Activated CD4-positive, alpha-beta T cell treated with anti-CD3 and anti-CD28 coated beads, Interleukin-2, amount 10 ng/mL, durations not matched to agents 7 days and 5 days (primary cell): ENCODE measurements around the gene AKR7A3. TPM values are rescaled to one million over a fixed set of nuclear protein-coding genes. Genes with fewer than 3 reads are reported as not detected.

Experiments
- CTCF ChIA-PET: fragments of 350-600 bp; sonication (Branson Sonifier 250); formaldehyde crosslinking; loops from one replicate; lab custom pipeline; 2021; ENCODE audit warnings: antibody characterized with exemption; lab: Charles Lee
- POLR2A ChIA-PET: fragments of 350-600 bp; sonication (Branson Sonifier 250); formaldehyde crosslinking; loops from one replicate; lab custom pipeline; 2021; ENCODE audit warnings: antibody characterized with exemption; lab: Charles Lee
- DNase-seq: peaks from one replicate; pipeline ENCODE4 v3.0.0-alpha.2; 2020
- H3K27ac Mint-ChIP-seq: one replicate; pipeline ENCODE4 v1.8.0; 2021; ENCODE audit warnings: mild to moderate bottlenecking, moderate library complexity, mixed read lengths
- H3K27me3 Mint-ChIP-seq: one replicate; pipeline ENCODE4 v1.8.0; 2021; ENCODE audit warnings: mixed read lengths
- H3K36me3 Mint-ChIP-seq: one replicate; pipeline ENCODE4 v1.8.0; 2021; ENCODE audit warnings: low read depth, mixed read lengths
- H3K4me1 Mint-ChIP-seq: one replicate; pipeline ENCODE4 v1.8.0; 2021; ENCODE audit warnings: mixed read lengths
- H3K4me3 Mint-ChIP-seq: one replicate; pipeline ENCODE4 v1.8.0; 2021; ENCODE audit warnings: mild to moderate bottlenecking, moderate library complexity, mixed read lengths
- H3K9me3 Mint-ChIP-seq: one replicate; pipeline ENCODE4 v1.8.0; 2021; ENCODE audit warnings: mixed read lengths
- total RNA-seq, 2 experiments: library from RNA; stranded (reverse); gene quantifications; one replicate each; pipeline ENCODE4 v1.2.3, GENCODE V29; 2021

The AKR7A3 gene
- total RNA-seq, 2 experiments from 2014 or later, result 0.52 to 0.62 TPM

DNA sequence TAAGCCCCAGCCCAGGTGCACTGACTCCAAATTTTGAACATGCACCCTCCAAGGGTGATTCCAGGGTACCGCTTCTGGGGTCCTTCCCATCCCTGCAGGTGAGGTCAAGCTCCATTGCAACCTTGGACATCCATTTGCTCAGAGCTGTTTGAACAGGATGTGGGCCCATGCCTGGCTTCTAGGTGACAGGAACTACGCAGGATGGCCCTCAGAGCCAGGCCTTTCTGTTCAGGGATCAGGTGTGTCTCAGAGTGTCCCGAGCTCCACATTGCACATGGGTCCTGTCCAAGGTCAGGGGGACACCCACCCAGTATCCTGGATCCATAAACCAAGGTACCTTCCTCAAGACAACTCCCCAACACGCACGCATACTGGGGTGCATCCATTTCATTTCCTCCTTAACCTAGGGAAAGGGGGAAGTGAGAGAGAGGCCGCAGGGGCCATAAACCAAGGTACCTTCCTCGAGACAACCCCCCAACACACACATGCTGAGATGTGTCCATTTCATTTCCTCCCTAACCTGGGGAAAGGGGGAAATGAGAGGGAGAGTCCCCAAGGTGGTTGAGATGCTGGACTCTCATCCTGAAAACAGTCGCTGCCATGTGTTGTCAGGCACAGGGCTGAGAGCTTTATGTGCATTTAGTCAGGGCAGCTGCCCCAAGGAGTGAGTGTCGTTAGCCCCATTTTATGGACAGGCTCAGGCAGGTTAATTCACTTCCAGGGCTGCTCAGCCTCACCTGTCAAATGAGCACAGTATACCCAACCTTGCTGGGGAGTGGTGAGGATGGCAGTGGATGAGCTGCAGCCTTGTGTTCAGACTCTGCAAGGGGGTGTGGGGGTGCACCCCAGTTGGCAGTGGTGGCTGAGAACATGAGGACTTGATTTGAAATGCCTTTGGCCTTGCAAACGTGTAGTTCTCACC, 25.7 kb upstream of the AKR7A3 start:
- Mint-ChIP-seq H3K36me3 (peaks cover 2% of the 10 kb centered on the region), H3K27ac (no peak overlapping the region), H3K4me1 (peaks cover 43% of the 10 kb centered on the region), H3K4me3 (no peak overlapping the region), H3K9me3 (no peaks in the 10 kb centered on the region), H3K27me3 (no peaks in the 10 kb centered on the region)
- no peak for DNase-seq
- ChIA-PET CTCF (no interaction called here), POLR2A (no interaction called here)

DNA sequence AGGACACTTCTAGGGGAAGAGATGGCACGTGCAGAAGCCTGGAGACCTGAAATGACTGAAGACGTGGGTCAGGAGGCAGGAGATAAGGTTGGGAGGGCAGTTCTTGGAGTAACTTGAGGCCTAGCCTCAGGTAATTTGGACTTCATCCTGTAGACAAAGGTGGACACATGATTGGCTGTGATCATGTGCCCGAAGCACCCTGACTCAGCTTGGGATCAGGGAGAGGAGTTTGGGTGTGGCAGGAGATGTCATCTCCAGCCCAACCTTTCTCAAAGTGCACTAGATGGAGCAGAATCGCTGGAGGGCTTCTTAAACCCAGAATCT, 25.0 kb upstream of the AKR7A3 start:
- POLR2A ChIA-PET, result no interaction called here
- no peaks in the 10 kb centered on the region for H3K9me3 Mint-ChIP-seq

DNA sequence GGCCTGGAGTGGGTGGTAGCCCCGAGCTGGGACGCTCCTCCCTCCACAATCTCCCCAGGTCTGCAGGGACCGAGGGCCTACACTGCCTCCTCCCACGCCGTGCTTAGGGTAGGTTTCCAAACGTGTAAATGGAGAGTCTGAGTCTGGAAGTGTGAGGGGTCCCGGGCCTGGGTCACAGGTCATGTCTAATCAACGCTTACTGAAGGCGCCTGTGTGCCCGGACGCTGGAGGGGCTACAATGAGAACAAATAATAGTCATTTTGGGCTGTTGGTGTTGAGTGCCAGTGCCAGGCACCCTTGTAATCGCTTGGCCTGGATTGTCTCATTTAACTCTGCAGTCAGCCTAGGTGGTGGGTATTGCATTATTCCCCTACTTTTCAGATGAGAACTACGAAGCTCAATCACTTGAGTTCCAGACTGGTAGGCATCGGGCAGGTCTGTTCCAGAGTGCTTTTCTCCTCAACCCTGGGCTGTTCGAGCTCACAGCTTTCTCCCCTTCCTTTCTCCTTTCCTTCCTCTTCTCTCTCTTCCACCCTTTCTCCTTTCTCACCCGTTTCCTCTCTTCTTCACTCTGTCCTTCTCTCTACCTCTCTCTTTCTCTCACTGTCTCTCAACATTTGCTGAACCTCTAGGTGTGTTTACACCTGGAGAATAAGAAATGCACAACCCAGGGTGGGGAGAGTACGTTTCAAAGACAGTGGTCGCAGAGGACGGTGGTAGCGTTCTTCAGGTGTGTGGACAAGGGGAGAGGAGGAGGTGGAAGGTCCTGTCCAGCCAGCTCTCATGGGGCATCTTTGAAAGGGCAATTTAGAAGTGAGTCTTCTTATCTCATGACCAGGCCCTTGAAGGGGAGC, 24.4 kb upstream of the AKR7A3 start:
- POLR2A ChIA-PET, result interaction anchor here (0.7 kb wide), 1 partner anchor 151 kb away, joined by 3 read pairs; no protein-coding TSS in a partner anchor
- no peaks in the 10 kb centered on the region for H3K9me3 Mint-ChIP-seq
- CTCF ChIA-PET, result interaction anchor here (0.8 kb wide), 1 partner anchor 148 kb away, joined by 3 read pairs; no protein-coding TSS in a partner anchor

More for the DNA sequence above, 25.0 kb upstream of the AKR7A3 start:
- peak overlapping the region; percentile 78 for H3K4me3 Mint-ChIP-seq
- DNase-seq, result no peak
- CTCF ChIA-PET, result interaction anchor here (0.8 kb wide), 1 partner anchor 147 kb away, joined by 3 read pairs; no protein-coding TSS in a partner anchor
- no peaks in the 10 kb centered on the region for H3K27me3 Mint-ChIP-seq
- H3K4me1 Mint-ChIP-seq, result peaks cover 43% of the 10 kb centered on the region
- H3K36me3 Mint-ChIP-seq, result peaks cover 4% of the 10 kb centered on the region
- peak overlapping the region; percentile 69 for H3K27ac Mint-ChIP-seq

DNA sequence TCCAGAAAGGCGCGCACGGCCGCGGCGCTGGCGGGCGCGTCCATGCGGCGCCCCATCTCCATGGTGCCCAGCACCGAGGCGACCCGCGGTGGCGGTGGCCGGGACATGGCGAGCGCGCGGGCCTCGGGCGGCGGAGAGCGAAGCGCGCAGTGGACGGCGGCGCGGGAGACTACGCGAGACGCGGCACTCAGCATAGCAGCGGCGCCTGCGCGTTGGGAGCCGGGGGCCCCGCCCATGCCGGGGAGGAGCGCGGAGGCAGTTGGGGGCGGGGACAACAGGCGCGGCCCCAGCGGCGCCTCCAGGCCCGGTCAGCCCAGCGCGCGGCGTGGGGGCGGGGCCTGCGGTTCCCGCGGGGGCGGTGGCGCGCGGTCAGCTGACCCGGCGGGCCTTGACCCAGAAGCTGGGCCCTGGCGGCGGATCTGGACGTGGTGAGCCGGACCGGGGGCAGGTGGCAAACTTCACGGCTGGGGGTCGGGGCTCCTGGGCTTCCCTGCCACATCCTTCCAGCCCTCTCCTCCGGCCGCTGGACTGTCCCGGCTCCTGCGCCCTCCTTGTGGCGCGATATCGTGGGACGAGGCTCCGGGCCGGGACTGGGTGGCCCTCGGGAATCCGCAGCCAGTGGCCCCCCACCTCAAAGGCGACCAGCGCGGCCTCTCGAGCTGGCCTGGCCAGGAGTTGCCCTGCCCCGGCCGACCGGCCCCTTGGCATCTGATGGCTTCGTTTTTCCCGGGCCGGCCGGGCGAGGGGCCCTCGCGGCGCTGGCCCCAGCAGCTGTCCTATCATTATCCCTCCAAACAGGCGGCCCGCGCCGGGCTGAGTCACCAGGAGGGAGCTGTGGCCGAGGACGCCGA, 23.6 kb upstream of the AKR7A3 start, which contains the start of the genes AKR7A2 and SLC66A1:
TSS of gene AKR7A2 (minus strand) at position 214 of the 851 bp plus-strand sequence. CDS start at position 194, 20 bp downstream.
TSS of gene SLC66A1 (plus strand) at position 396 of the 851 bp plus-strand sequence. CDS start 5,352 bp downstream, outside the sequence.
- Mint-ChIP-seq H3K4me3 (peak within 1 kb of the TSS; percentile 83), H3K9me3 (no peaks in the 10 kb centered on the region), H3K27me3 (no peaks in the 10 kb centered on the region), H3K4me1 (peaks cover 43% of the 10 kb centered on the region), H3K36me3 (peaks cover 9% of the 10 kb centered on the region), H3K27ac (peak within 1 kb of the TSS; percentile 80)
- ChIA-PET CTCF (no interaction called here), POLR2A (interaction anchor here (0.7 kb wide), 1 partner anchor 151 kb away, joined by 3 read pairs; no protein-coding TSS in a partner anchor)
- DNase-seq, result peak; percentile 89

More for the DNA sequence above, 24.4 kb upstream of the AKR7A3 start:
- H3K27me3 Mint-ChIP-seq, result no peaks in the 10 kb centered on the region
- peak overlapping the region; percentile 69 for H3K27ac Mint-ChIP-seq
- peak overlapping the region; percentile 78 for H3K4me3 Mint-ChIP-seq
- peaks cover 43% of the 10 kb centered on the region for H3K4me1 Mint-ChIP-seq
- peaks cover 4% of the 10 kb centered on the region for H3K36me3 Mint-ChIP-seq
- DNase-seq, result no peak

DNA sequence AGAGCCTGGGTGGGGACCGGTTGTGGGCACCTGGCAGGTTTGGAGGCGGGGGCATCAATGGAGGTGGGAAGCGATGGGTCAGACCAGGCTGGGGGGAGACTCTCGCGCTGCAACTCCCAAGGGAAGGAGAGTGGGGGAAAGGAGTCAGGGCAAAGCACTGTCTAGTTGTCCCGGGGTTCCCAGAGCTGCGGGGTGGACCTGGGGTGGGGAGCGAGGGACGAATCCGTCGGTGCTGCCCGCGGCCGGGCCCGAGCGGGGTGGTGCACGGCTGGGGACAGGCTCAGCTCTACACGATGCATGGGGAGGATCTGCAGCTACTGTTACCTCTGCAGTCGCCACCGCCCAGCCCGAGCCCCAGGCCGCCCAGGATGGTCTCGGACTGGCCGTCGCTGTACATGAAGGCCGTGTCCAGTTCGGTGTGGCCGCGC, 22.9 kb upstream of the AKR7A3 start:
- ChIA-PET CTCF (no interaction called here), POLR2A (no interaction called here)
- H3K27ac Mint-ChIP-seq, result peak overlapping the region; percentile 80
- H3K9me3 Mint-ChIP-seq, result no peaks in the 10 kb centered on the region
- no peak for DNase-seq
- no peaks in the 10 kb centered on the region for H3K27me3 Mint-ChIP-seq
- peaks cover 43% of the 10 kb centered on the region for H3K4me1 Mint-ChIP-seq
- H3K4me3 Mint-ChIP-seq, result peak overlapping the region; percentile 83
- peaks cover 9% of the 10 kb centered on the region for H3K36me3 Mint-ChIP-seq

DNA sequence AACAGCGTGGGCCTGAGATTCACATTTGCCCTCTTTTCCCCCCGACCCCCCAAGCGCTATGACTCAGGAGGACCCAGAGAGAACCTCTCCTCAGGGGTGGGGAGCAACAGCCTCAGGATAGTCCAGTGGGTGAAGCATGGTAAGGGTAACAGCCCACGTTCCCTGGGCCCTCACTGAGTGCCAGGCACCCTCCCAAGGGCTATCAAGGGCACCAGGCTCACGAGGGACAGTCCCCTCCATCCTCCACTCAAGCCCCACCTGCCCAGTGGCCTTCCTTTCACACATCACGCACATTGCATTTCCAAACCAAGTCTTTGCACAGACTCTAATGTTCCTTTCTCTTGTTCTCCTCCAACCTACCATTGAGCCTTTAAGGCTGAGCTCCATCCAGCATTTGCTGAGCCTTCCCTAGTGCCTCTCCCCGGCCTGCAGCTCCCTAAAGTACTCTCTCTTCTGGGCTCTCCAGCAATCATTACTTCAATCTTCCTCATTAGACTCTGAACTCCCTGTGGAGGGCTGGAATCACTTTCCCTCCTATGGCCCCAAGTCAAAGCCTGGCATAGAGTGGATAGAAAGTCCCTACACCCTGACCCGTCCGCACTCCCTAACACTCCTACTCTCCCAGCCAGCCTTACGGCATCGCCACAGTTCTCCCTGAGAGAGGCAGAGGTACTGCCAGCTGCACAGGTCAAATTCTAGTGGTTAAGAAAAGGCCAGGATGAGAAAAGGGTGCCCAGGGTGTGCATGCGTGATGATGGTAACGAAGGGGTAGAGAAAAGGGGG, 22.3 kb upstream of the AKR7A3 start:
- H3K27ac Mint-ChIP-seq, result peak overlapping the region; percentile 80
- no peaks in the 10 kb centered on the region for H3K9me3 Mint-ChIP-seq
- DNase-seq, result no peak
- H3K4me1 Mint-ChIP-seq, result peaks cover 40% of the 10 kb centered on the region
- POLR2A ChIA-PET, result no interaction called here
- H3K36me3 Mint-ChIP-seq, result peaks cover 9% of the 10 kb centered on the region
- CTCF ChIA-PET, result interaction anchor here (1.1 to 1.2 kb wide), 2 partner anchors 15 to 351 kb away, joined by 3 to 4 read pairs; no protein-coding TSS in a partner anchor
- H3K27me3 Mint-ChIP-seq, result no peaks in the 10 kb centered on the region
- peak overlapping the region; percentile 83 for H3K4me3 Mint-ChIP-seq

DNA sequence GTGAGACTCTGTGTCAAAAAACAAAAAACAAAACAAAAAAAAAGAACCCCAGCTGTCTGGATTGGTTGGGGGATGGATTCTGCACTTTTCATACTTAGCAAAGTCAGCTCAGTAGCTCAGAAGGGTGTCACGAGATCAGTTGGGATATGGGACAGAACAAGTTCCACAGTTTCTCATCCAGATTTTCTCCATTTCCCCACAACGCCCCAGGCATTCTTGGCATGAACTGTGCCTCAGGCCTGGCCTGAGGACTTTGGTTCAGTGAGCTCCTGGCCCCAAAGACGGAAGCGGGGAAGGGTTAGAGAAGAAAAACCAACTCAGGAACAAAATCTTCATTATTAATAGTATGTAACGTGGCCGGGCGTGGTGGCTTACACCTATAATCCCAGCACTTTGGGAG, 21.5 kb upstream of the AKR7A3 start:
- H3K9me3 Mint-ChIP-seq, result no peaks in the 10 kb centered on the region
- no peak for DNase-seq
- ChIA-PET POLR2A (no interaction called here), CTCF (interaction anchor here (0.6 to 1.2 kb wide), 3 partner anchors 11 to 352 kb away, joined by 3 to 4 read pairs (median 3); no protein-coding TSS in a partner anchor)
- no peaks in the 10 kb centered on the region for H3K27me3 Mint-ChIP-seq
- peaks cover 32% of the 10 kb centered on the region for H3K4me1 Mint-ChIP-seq
- peaks cover 11% of the 10 kb centered on the region for H3K36me3 Mint-ChIP-seq
- peak overlapping the region; percentile 83 for H3K4me3 Mint-ChIP-seq
- no peak overlapping the region for H3K27ac Mint-ChIP-seq

DNA sequence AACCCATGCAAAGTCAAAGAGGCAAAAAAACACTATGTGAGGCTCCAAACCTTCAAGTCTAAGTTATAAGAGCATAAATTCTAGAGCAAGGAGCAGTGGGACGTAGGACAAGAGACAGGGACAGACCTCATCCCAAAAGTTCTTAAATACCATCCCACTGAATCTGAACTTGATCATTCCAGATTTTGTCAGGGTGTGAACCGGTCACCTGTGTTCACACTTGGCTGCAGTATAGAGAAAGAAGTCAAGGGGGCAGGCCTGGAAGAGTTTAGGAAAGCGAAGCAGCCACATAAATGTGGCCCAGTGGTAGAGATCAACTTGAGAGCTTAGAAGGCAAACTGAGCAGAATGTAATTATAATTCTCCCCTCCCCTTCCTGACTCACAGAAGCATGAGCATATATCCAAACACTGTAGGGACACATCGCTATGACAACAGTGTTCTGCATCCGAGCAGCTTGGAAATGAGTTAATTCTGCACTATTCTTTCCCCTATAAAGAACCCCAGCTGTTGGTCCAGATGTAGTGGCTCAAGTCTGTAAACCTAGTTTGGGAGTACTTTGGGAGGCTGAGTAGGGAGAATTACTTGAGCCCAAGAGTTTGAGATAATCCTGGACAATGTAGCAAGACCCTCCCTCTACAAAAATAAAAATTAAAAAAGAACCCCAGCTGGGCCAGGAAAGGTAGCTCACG, 20.7 kb upstream of the AKR7A3 start:
- CTCF ChIA-PET, result interaction anchor here (1.1 to 1.2 kb wide), 2 partner anchors 13 to 353 kb away, joined by 3 to 4 read pairs; no protein-coding TSS in a partner anchor
- POLR2A ChIA-PET, result no interaction called here
- peaks cover 29% of the 10 kb centered on the region for H3K4me1 Mint-ChIP-seq
- no peak overlapping the region for H3K4me3 Mint-ChIP-seq
- H3K27me3 Mint-ChIP-seq, result no peaks in the 10 kb centered on the region
- H3K36me3 Mint-ChIP-seq, result peaks cover 11% of the 10 kb centered on the region
- no peaks in the 10 kb centered on the region for H3K9me3 Mint-ChIP-seq
- DNase-seq, result no peak
- H3K27ac Mint-ChIP-seq, result no peak overlapping the region

DNA sequence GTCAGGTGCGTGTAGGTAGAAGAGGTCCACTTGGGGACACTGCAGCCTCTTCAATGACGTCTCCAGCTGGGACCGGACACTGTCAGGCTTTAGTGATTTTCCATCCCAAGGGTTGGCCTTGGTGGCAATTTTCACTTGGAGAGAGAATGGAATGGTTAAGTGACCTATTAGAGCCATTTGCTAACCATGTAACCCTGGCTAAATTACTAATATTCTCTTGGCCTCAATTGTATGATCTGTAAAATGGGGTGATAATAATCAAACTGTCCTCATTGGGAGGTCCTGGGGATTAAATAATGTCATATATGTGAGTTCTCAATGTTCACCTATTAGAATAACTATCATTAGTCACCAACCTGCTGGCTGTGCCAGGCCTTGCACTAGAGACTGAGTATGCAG, 19.9 kb upstream of the AKR7A3 start:
- Mint-ChIP-seq H3K27ac (no peak overlapping the region), H3K27me3 (no peaks in the 10 kb centered on the region)
- POLR2A ChIA-PET, result no interaction called here

DNA sequence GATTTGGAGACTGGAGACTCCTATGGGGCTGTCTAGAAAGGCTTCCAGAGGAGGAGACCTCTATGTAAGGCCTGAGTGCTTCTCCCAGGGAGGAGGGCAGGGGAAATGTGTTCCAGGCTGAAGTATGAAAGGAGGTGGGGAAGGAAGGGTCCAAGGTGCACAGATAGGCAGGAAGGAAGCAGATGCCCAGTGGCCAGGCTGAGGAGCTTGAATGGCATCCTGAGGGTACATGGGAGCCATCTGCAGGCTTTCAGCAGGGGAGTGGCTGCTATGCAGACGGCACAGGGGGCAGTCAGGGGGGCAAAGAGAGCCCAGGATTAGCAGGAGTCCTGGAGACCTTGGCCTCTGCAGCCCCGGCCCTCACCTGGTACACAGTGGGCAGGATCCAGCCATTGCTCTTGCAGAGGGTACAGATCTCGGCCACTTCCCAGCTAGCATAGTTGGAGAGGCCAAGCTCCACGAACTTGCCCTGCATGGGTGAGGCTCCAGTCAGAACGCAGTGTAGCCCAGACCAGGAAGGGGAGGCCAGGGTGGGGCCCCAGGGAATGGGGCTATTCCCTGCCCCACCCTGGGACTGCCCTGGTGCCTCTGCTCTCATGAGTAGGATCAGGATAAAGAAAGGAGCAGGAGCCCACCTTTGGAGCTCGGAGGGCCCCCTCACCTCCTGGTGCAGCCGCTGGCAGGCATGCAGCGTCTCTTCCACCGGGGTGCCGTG, 19.4 kb upstream of the AKR7A3 start:
- POLR2A ChIA-PET, result no interaction called here
- no peak overlapping the region for H3K27ac Mint-ChIP-seq
- CTCF ChIA-PET, result no interaction called here
- H3K4me1 Mint-ChIP-seq, result peaks cover 17% of the 10 kb centered on the region
- no peak for DNase-seq
- no peak overlapping the region for H3K4me3 Mint-ChIP-seq
- no peaks in the 10 kb centered on the region for H3K27me3 Mint-ChIP-seq
- H3K9me3 Mint-ChIP-seq, result no peaks in the 10 kb centered on the region
- peaks cover 19% of the 10 kb centered on the region for H3K36me3 Mint-ChIP-seq

More for the DNA sequence above, 19.9 kb upstream of the AKR7A3 start:
- Mint-ChIP-seq H3K4me1 (peaks cover 23% of the 10 kb centered on the region), H3K9me3 (no peaks in the 10 kb centered on the region), H3K36me3 (peaks cover 15% of the 10 kb centered on the region), H3K4me3 (no peak overlapping the region)
- DNase-seq, result no peak
- CTCF ChIA-PET, result interaction anchor here (0.5 kb wide), 1 partner anchor 35 kb away, joined by 4 read pairs; no protein-coding TSS in a partner anchor
